Gastroesophageal sphincter (tissue), 4 donors: Measurements from ENCODE around the gene TNFRSF19. TPM values are rescaled to one million over a fixed set of nuclear protein-coding genes. Genes with fewer than 3 reads are reported as not detected.

Source experiments
- ATAC-seq: fragments of 150-250 bp; one replicate; pipeline ENCODE4 v1.9.1; 2016; ENCODE audit warnings: mild to moderate bottlenecking, moderate library complexity
- H3K27ac ChIP-seq, 4 donors: fragments of 200-600 bp; sonication (generic) in 3 of 4; 1 replicate in 3 of 4; 2 replicates in 1 of 4; pipeline ENCODE4 v1.5.1; 2016 to 2019
- H3K27me3 ChIP-seq: fragments of 200-600 bp; sonication (generic); one replicate; pipeline ENCODE4 v1.5.1; 2019
- H3K36me3 ChIP-seq, 2 donors: fragments of 200-600 bp; sonication (generic); one replicate each; pipeline ENCODE4 v1.5.1; 2019; ENCODE audit warnings: control low read depth in 1 of 2
- H3K4me1 ChIP-seq, 3 donors: fragments of 200-600 bp; sonication (generic); 1 replicate in 2 of 3; 2 replicates in 1 of 3; pipeline ENCODE4 v1.5.1; 2016 to 2019; ENCODE audit warnings: control low read depth in 2 of 3
- H3K4me3 ChIP-seq, 2 donors: fragments of 200-600 bp; sonication (generic); one replicate each; pipeline ENCODE4 v1.5.1; 2019; ENCODE audit warnings: mild to moderate bottlenecking in 1 of 2, moderate library complexity in 1 of 2
- H3K9me3 ChIP-seq, 3 donors: fragments of 200-600 bp; sonication (generic); one replicate each; pipeline ENCODE4 v1.5.1; 2017 to 2019; ENCODE audit warnings: control low read depth in 2 of 3
- CTCF ChIP-seq, 4 experiments: fragments of 200-600 bp in 2 of 4; fragments of 450-650 bp in 2 of 4; sonication (generic) in 1 of 4; IDR thresholded peaks; one replicate each; pipeline ENCODE4 v1.5.1; 2017 to 2019; ENCODE audit warnings: antibody characterized with exemption in 4 of 4, mild to moderate bottlenecking in 2 of 4, moderate library complexity in 2 of 4
- EP300 ChIP-seq: sonication (generic); formaldehyde crosslinking; IDR thresholded peaks from one replicate; pipeline ENCODE4 v1.6.1; 2017; ENCODE audit warnings: antibody characterized with exemption, mild to moderate bottlenecking
- POLR2A ChIP-seq, 2 donors: fragments of 450-650 bp; IDR thresholded peaks; one replicate each; pipeline ENCODE4 v1.6.1; 2017; ENCODE audit warnings: antibody characterized with exemption in 2 of 2, mild to moderate bottlenecking in 2 of 2, moderate library complexity in 1 of 2
- POLR2AphosphoS5 ChIP-seq: sonication (generic); formaldehyde crosslinking; IDR thresholded peaks from one replicate; pipeline ENCODE4 v1.6.1; 2017; ENCODE audit warnings: antibody characterized with exemption
- WGBS, 2 donors: methylation state at CpG; one replicate each; pipeline ENCODE4 v1.1.5; 2018; ENCODE audit warnings: low coverage in 1 of 2; 5-methylcytosine and 5-hydroxymethylcytosine counted together
- total RNA-seq, 4 donors: library from RNA; depleted of rRNA; stranded (reverse); fragments of >200 nt; gene quantifications; one replicate each; pipeline ENCODE4 v1.1.0, GENCODE V29; 2016

Gene TNFRSF19
- total RNA-seq, 4 donors from 2014 or later, result 4.1 to 14.7 (median 8.2) TPM

- WGBS, 2 donors, result 82 to 89% methylated on average over 3 to 5 of the region's 5 CpGs
- Histone ChIP-seq H3K4me3 (no peak overlapping the region), H3K27me3 (no peaks in the 10 kb centered on the region), H3K9me3 (peaks cover 0 to 12% (median 0%) of the 10 kb centered on the region in 3 donors), H3K27ac (no peak overlapping the region), H3K36me3 (no peaks in the 10 kb centered on the region), H3K4me1 (no peaks in the 10 kb centered on the region)
- TF ChIP-seq CTCF (IDR thresholded peaks at IDR 0.05), result no peak
- TF ChIP-seq POLR2AphosphoS5, result no peak
- no peak for TF ChIP-seq POLR2A (IDR thresholded peaks at IDR 0.05)
- no peak for TF ChIP-seq EP300
- no peak for ATAC-seq
These were observed 117.4 kb downstream of the TNFRSF19 start for GRCh38 chr13:23687614-23688013.

GRCh38 chr13:23688336-23688735 is 118.1 kb downstream of the TNFRSF19 start:
- Histone ChIP-seq H3K27me3 (no peaks in the 10 kb centered on the region), H3K4me3 (no peak overlapping the region), H3K9me3 (peaks cover 0 to 12% (median 0%) of the 10 kb centered on the region in 3 donors), H3K36me3 (no peaks in the 10 kb centered on the region), H3K4me1 (no peaks in the 10 kb centered on the region), H3K27ac (no peak overlapping the region)
- TF ChIP-seq CTCF (IDR thresholded peaks at IDR 0.05), result no peak
- TF ChIP-seq POLR2A (IDR thresholded peaks at IDR 0.05), result no peak
- TF ChIP-seq EP300, result no peak
- no peak for TF ChIP-seq POLR2AphosphoS5
- ATAC-seq, result no peak
- WGBS, 2 donors, result 65 to 78% methylated on average over 3 of the region's 3 CpGs

GRCh38 chr13:23690668-23691067 is 120.5 kb downstream of the TNFRSF19 start:
- no peaks in the 10 kb centered on the region for H3K36me3 ChIP-seq
- ATAC-seq, result peak; percentile 25
- H3K4me1 ChIP-seq, result no peaks in the 10 kb centered on the region
- H3K27ac ChIP-seq, result no peak overlapping the region
- no peak overlapping the region for H3K4me3 ChIP-seq
- no peak for TF ChIP-seq POLR2A (IDR thresholded peaks at IDR 0.05)
- TF ChIP-seq EP300, result no peak
- TF ChIP-seq POLR2AphosphoS5, result no peak
- TF ChIP-seq CTCF (IDR thresholded peaks at IDR 0.05), result no peak
- H3K9me3 ChIP-seq, result no peaks in the 10 kb centered on the region
- 25% methylated on average over 2 of the region's 3 CpGs; no CpG with 5 or more reads in 1 of the 2 donors for WGBS, 2 donors
- no peaks in the 10 kb centered on the region for H3K27me3 ChIP-seq

GRCh38 chr13:23692816-23693215 is 122.6 kb downstream of the TNFRSF19 start:
- WGBS, 2 donors, result 68 to 80% methylated on average over 3 of the region's 3 CpGs
- Histone ChIP-seq H3K4me1 (no peaks in the 10 kb centered on the region), H3K27ac (no peak overlapping the region), H3K27me3 (no peaks in the 10 kb centered on the region), H3K9me3 (no peaks in the 10 kb centered on the region), H3K36me3 (no peaks in the 10 kb centered on the region), H3K4me3 (no peak overlapping the region)
- TF ChIP-seq EP300 (no peak), CTCF (IDR thresholded peaks at IDR 0.05) (no peak), POLR2AphosphoS5 (no peak), POLR2A (IDR thresholded peaks at IDR 0.05) (no peak)
- no peak for ATAC-seq

- H3K4me3 ChIP-seq, result no peak overlapping the region
- no peaks in the 10 kb centered on the region for H3K27me3 ChIP-seq
- TF ChIP-seq POLR2AphosphoS5 (no peak), EP300 (no peak), CTCF (IDR thresholded peaks at IDR 0.05) (no peak), POLR2A (IDR thresholded peaks at IDR 0.05) (no peak)
- 100% methylated on average over 2 of the region's 28 CpGs; no CpG with 5 or more reads in 1 of the 2 donors for WGBS, 2 donors
- H3K27ac ChIP-seq, result no peak overlapping the region
- no peak for ATAC-seq
- no peaks in the 10 kb centered on the region for H3K4me1 ChIP-seq
- H3K9me3 ChIP-seq, result no peaks in the 10 kb centered on the region
- no peaks in the 10 kb centered on the region for H3K36me3 ChIP-seq
These were observed 125.0 kb downstream of the TNFRSF19 start for GRCh38 chr13:23695196-23695595.
